Right atrium auricular region (tissue), 2 donors: Measurements from ENCODE around the gene TMEM132A. TPM values are rescaled to one million over a fixed set of nuclear protein-coding genes. Genes with fewer than 3 reads are reported as not detected.
A peak's percentile ranks its signal among the peaks of the same experiment; 100 is the strongest.

Experiments used
- DNase-seq: peaks from one replicate; pipeline ENCODE4 v3.0.0-alpha.2; 2019; ENCODE audit warnings: low spot score
- H3K27ac ChIP-seq, 2 donors: fragments of 200-600 bp; sonication (generic); 1 replicate in 1 of 2; 2 replicates in 1 of 2; pipeline ENCODE4 v1.5.1; 2016 to 2019
- H3K27me3 ChIP-seq, 2 donors: fragments of 200-600 bp; sonication (generic); one replicate each; pipeline versions ENCODE4 v1.5.1 to v1.6.0; 2017 to 2019
- H3K36me3 ChIP-seq: fragments of 200-600 bp; sonication (generic); one replicate; pipeline ENCODE4 v1.5.1; 2016
- H3K4me1 ChIP-seq, 2 donors: fragments of 200-600 bp; sonication (generic); one replicate each; pipeline versions ENCODE4 v1.5.1 to v1.6.0; 2017 to 2019
- H3K4me3 ChIP-seq, 2 donors: fragments of 200-600 bp; sonication (generic); 1 replicate in 1 of 2; 2 replicates in 1 of 2; pipeline ENCODE4 v1.5.1; 2017 to 2019; ENCODE audit warnings: mild to moderate bottlenecking in 1 of 2, moderate library complexity in 1 of 2
- H3K9me3 ChIP-seq, 2 donors: fragments of 200-600 bp; sonication (generic); one replicate each; pipeline ENCODE4 v1.5.1; 2019
- total RNA-seq, 2 donors: library from RNA; depleted of rRNA; stranded (reverse); fragments of >200 nt; gene quantifications; one replicate each; pipeline ENCODE4 v1.1.0, GENCODE V29; 2016
- TF ChIP-seq, protein P1 (sequence below), 2 donors: fragments of 200-600 bp; sonication (generic); IDR thresholded peaks; one replicate each; pipeline ENCODE4 v1.5.1; 2019; ENCODE audit warnings: antibody characterized with exemption in 2 of 2

The TMEM132A gene
- total RNA-seq, 2 donors from 2014 or later: 7.5 to 8.4 TPM

GRCh38 chr11:60899977-60900376 lies 24.3 kb upstream of the TMEM132A start:
- TF ChIP-seq, protein P1, sequence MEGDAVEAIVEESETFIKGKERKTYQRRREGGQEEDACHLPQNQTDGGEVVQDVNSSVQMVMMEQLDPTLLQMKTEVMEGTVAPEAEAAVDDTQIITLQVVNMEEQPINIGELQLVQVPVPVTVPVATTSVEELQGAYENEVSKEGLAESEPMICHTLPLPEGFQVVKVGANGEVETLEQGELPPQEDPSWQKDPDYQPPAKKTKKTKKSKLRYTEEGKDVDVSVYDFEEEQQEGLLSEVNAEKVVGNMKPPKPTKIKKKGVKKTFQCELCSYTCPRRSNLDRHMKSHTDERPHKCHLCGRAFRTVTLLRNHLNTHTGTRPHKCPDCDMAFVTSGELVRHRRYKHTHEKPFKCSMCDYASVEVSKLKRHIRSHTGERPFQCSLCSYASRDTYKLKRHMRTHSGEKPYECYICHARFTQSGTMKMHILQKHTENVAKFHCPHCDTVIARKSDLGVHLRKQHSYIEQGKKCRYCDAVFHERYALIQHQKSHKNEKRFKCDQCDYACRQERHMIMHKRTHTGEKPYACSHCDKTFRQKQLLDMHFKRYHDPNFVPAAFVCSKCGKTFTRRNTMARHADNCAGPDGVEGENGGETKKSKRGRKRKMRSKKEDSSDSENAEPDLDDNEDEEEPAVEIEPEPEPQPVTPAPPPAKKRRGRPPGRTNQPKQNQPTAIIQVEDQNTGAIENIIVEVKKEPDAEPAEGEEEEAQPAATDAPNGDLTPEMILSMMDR (IDR thresholded peaks at IDR 0.05): no peak
- Histone ChIP-seq H3K4me1 (peaks cover 0 to 10% of the 10 kb centered on the region in 2 donors), H3K27me3 (no peaks in the 10 kb centered on the region), H3K36me3 (peaks cover 71% of the 10 kb centered on the region), H3K9me3 (no peaks in the 10 kb centered on the region), H3K27ac (no peak overlapping the region), H3K4me3 (no peak overlapping the region)
- no peak for DNase-seq

DNA sequence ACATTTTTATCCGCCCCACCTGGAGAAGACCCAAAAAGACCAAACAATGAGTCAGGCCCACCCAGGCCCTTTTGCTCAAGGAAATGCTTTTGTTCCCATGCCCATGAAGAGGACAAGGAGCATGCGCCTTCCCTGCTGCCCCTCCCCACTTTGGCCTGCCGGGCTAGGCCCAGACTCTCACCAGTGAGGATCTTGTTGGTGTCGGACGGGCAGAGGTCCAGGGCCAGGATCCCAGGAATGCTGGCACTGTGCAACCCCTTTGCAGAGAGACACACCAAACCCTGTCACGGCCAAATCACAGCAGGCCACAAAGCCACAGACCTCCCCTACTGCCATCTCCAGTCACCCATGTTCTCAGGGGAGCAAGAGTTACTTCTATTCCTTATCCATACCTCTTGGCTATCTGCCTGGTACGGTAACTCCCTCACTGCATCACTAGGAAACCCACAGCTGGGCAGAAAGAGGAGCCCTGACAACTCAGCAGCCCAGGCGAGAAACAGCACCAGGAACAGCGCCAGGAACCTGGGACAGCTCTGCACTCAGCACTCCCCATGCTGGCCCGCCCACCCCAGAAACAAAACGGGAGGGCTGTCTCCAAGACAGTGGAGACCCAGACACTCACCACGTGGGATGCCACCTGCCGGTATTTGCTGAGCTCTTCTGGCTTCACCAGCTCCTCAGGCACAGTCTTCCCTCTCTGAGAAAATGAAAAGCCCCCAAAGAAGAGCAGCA lies 23.4 kb upstream of the TMEM132A start:
- Histone ChIP-seq H3K36me3 (peaks cover 71% of the 10 kb centered on the region), H3K27me3 (no peaks in the 10 kb centered on the region), H3K9me3 (no peaks in the 10 kb centered on the region), H3K4me3 (no peak overlapping the region), H3K27ac (no peak overlapping the region), H3K4me1 (peaks cover 0 to 18% of the 10 kb centered on the region in 2 donors)
- no peak for DNase-seq
- TF ChIP-seq, protein P1 (IDR thresholded peaks at IDR 0.05): no peak

GRCh38 chr11:60902625-60903024 lies 21.6 kb upstream of the TMEM132A start:
- Histone ChIP-seq H3K27ac (no peak overlapping the region), H3K27me3 (no peaks in the 10 kb centered on the region), H3K9me3 (no peaks in the 10 kb centered on the region), H3K36me3 (peaks cover 55% of the 10 kb centered on the region), H3K4me3 (no peak overlapping the region), H3K4me1 (peaks cover 0 to 26% of the 10 kb centered on the region in 2 donors)
- TF ChIP-seq, protein P1 (IDR thresholded peaks at IDR 0.05): no peak
- DNase-seq: no peak

DNA sequence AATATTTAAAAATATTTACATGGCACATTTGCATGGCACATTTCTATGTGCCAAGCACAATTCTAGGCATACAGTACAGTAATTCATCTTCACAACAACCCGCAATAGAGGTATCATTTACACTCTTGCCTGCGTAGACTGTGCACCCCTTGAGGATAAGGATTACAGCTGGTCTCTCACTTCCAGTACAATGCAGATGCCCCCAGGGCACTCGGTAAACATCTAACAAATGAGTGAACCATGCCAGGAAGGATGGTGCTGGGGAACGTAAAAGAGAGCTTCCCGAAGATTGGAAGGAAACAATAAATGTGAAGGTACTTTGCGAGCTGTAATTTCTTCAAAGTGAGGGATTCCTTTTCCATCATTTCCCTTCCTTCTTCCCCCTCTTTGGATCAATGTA lies 19.2 kb upstream of the TMEM132A start:
- no peak for DNase-seq
- peak overlapping the region in 1 of 2 donors; percentile 100 for H3K4me3 ChIP-seq
- H3K36me3 ChIP-seq: peaks cover 32% of the 10 kb centered on the region
- TF ChIP-seq, protein P1 (IDR thresholded peaks at IDR 0.05): no peak
- H3K4me1 ChIP-seq: peaks cover 0 to 26% of the 10 kb centered on the region in 2 donors
- no peaks in the 10 kb centered on the region for H3K9me3 ChIP-seq
- peak overlapping the region in 1 of 2 donors; percentile 97 for H3K27ac ChIP-seq
- no peaks in the 10 kb centered on the region for H3K27me3 ChIP-seq

- H3K27ac ChIP-seq: peak overlapping the region; percentile 89 to 97
- TF ChIP-seq, protein P1 (IDR thresholded peaks at IDR 0.05): no peak
- DNase-seq: no peak
- H3K4me1 ChIP-seq: peaks cover 0 to 27% of the 10 kb centered on the region in 2 donors
- no peaks in the 10 kb centered on the region for H3K9me3 ChIP-seq
- peak overlapping the region; percentile 92 to 100 for H3K4me3 ChIP-seq
- H3K27me3 ChIP-seq: no peaks in the 10 kb centered on the region
- peaks cover 26% of the 10 kb centered on the region for H3K36me3 ChIP-seq
These were observed 18.6 kb upstream of the TMEM132A start for GRCh38 chr11:60905551-60906113.
